ENCODE results near the gene NCOA1. TPM values are rescaled to one million over a fixed set of nuclear protein-coding genes. Genes with fewer than 3 reads are reported as not detected.

Gene NCOA1
- total and polyA plus RNA-seq, 10 of the 15 experiments (the other 5 are each of a cell fraction or from before 2014, with no cell fraction given) = 1.8 to 35.6 (median 6.1) TPM

- TF ChIP-seq, protein P1, sequence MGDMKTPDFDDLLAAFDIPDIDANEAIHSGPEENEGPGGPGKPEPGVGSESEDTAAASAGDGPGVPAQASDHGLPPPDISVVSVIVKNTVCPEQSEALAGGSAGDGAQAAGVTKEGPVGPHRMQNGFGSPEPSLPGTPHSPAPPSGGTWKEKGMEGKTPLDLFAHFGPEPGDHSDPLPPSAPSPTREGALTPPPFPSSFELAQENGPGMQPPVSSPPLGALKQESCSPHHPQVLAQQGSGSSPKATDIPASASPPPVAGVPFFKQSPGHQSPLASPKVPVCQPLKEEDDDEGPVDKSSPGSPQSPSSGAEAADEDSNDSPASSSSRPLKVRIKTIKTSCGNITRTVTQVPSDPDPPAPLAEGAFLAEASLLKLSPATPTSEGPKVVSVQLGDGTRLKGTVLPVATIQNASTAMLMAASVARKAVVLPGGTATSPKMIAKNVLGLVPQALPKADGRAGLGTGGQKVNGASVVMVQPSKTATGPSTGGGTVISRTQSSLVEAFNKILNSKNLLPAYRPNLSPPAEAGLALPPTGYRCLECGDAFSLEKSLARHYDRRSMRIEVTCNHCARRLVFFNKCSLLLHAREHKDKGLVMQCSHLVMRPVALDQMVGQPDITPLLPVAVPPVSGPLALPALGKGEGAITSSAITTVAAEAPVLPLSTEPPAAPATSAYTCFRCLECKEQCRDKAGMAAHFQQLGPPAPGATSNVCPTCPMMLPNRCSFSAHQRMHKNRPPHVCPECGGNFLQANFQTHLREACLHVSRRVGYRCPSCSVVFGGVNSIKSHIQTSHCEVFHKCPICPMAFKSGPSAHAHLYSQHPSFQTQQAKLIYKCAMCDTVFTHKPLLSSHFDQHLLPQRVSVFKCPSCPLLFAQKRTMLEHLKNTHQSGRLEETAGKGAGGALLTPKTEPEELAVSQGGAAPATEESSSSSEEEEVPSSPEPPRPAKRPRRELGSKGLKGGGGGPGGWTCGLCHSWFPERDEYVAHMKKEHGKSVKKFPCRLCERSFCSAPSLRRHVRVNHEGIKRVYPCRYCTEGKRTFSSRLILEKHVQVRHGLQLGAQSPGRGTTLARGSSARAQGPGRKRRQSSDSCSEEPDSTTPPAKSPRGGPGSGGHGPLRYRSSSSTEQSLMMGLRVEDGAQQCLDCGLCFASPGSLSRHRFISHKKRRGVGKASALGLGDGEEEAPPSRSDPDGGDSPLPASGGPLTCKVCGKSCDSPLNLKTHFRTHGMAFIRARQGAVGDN (IDR thresholded peaks at IDR 0.05) = no peak
- TF ChIP-seq WRNIP1 (IDR thresholded peaks at IDR 0.05; ENCODE audit: borderline replicate concordance, low read depth, low read length) (no peak), SPI1 (IDR thresholded peaks at IDR 0.05; ENCODE audit: borderline replicate concordance, insufficient read depth, low read depth, low read length) (no peak), MYB (IDR thresholded peaks at IDR 0.05; ENCODE audit: borderline replicate concordance, low read depth, low read length) (no peak), POLR2AphosphoS2 (IDR thresholded peaks at IDR 0.05; ENCODE audit: low read depth, low read length) (no peak), SMC3 (IDR thresholded peaks at IDR 0.05; ENCODE audit: borderline replicate concordance, low read length) (no peak), BMI1 (IDR thresholded peaks at IDR 0.05; ENCODE audit: borderline replicate concordance) (no peak), FOXM1 (IDR thresholded peaks at IDR 0.05; ENCODE audit: low read depth, low read length) (no peak), ASH2L (IDR thresholded peaks at IDR 0.05; ENCODE audit: borderline replicate concordance, low read depth) (no peak), POU2F2 (IDR thresholded peaks at IDR 0.05; ENCODE audit: borderline replicate concordance, low read depth, low read length) (no peak)
- TF ChIP-seq, protein P2, sequence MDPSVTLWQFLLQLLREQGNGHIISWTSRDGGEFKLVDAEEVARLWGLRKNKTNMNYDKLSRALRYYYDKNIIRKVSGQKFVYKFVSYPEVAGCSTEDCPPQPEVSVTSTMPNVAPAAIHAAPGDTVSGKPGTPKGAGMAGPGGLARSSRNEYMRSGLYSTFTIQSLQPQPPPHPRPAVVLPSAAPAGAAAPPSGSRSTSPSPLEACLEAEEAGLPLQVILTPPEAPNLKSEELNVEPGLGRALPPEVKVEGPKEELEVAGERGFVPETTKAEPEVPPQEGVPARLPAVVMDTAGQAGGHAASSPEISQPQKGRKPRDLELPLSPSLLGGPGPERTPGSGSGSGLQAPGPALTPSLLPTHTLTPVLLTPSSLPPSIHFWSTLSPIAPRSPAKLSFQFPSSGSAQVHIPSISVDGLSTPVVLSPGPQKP (IDR thresholded peaks at IDR 0.05; ENCODE audit: low read depth, low read length) = no peak
These were observed 231.2 kb downstream of the NCOA1 start (continued) for GRCh38 chr2:24722141-24722790.

Measured in GM12878 (cell line).